ENCODE measurements around the gene ZNF682. TPM values are rescaled to one million over a fixed set of nuclear protein-coding genes. Genes with fewer than 3 reads are reported as not detected.

ZNF682 gene
- total RNA-seq, 1 experiment from 2014 or later, result not detected

DNA sequence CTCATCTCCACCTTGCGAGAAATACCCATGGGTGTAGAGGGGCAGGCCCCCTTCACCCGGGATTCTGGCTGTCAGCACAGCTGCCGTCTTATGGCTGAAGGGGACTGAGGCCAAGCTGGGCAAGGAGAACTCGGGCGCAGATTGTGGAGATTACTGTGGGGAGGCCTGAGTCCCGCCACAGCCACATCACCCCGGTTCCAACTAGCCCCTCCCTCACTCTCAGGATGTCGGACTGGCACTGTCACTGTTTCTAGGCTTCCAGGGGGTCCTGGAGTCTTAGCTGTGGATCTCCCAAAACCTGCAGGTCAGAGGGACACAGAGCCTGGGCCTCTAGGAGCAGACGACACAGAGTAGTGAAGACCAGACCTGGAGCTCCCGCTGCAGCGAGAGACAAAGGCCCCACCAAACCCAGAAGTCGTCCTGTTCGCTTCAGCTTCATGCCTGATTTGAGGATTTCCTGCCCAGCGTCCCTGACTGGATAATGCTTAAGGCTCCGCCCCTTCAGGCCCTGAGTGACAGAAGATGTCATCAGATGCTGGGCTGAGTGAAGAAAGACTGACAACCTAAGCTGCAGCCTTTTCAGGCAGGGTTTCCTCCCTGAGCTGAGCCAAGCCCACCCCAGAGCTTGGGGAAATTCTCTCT, 82.8 kb downstream of the ZNF682 start:
- ChIA-PET POLR2A (ENCODE audit: low non-redundant PET) (no interaction called here), CTCF (no interaction called here)
- BruUV-seq (replicated peaks), result no TSS peak
- Histone ChIP-seq H3K4me3 (ENCODE audit: low read depth, low read length, poor library complexity, severe bottlenecking) (no peak overlapping the region), H3K36me3 (ENCODE audit: insufficient read depth, low read length, poor library complexity, severe bottlenecking) (no peaks in the 10 kb centered on the region), H3K27ac (ENCODE audit: low read depth, low read length, poor library complexity, severe bottlenecking) (no peak overlapping the region), H3K9me3 (ENCODE audit: low read depth, low read length, poor library complexity, severe bottlenecking) (no peaks in the 10 kb centered on the region), H3K4me1 (ENCODE audit: insufficient read depth, low read length, poor library complexity, severe bottlenecking) (no peaks in the 10 kb centered on the region), H3K27me3 (replicated peaks; ENCODE audit: insufficient read depth, low read depth, low read length, poor library complexity) (no peaks in the 10 kb centered on the region)
- intact Hi-C loops (cut with micrococcal nuclease; ENCODE audit: unreplicated experiment), result no loop called here
- TF ChIP-seq EZH2 (IDR thresholded peaks at IDR 0.05; ENCODE audit: borderline replicate concordance, low read depth, low read length, poor library complexity, severe bottlenecking), result no peak
- TF ChIP-seq, protein P1, sequence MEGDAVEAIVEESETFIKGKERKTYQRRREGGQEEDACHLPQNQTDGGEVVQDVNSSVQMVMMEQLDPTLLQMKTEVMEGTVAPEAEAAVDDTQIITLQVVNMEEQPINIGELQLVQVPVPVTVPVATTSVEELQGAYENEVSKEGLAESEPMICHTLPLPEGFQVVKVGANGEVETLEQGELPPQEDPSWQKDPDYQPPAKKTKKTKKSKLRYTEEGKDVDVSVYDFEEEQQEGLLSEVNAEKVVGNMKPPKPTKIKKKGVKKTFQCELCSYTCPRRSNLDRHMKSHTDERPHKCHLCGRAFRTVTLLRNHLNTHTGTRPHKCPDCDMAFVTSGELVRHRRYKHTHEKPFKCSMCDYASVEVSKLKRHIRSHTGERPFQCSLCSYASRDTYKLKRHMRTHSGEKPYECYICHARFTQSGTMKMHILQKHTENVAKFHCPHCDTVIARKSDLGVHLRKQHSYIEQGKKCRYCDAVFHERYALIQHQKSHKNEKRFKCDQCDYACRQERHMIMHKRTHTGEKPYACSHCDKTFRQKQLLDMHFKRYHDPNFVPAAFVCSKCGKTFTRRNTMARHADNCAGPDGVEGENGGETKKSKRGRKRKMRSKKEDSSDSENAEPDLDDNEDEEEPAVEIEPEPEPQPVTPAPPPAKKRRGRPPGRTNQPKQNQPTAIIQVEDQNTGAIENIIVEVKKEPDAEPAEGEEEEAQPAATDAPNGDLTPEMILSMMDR (conservative IDR thresholded peaks at IDR 0.05; ENCODE audit: low read depth, low read length), result no peak
- DNase-seq (ENCODE audit: low spot score), result peak; percentile 10

DNA sequence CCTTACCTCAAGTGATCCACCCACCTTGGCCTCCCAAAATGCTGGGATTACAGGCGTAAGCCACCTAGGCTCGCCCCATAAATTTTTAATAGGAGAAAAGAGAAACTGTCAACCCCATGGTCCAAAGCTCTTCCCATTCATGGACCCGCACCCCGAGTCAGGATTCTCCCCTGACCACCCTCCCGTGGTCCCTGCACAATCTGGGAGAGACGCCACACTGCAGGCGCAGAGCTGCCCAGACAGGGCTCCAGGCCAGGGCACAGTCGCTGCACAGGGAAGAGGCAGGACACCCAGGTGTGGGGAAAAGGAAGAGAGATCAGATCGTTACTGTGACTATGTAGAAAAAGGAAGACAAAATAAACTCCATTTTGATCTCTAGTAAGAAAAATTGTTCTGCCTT, 84.1 kb downstream of the ZNF682 start:
- CTCF ChIA-PET, result no interaction called here
- no TSS peak for BruUV-seq (replicated peaks)
- intact Hi-C loops (cut with micrococcal nuclease; ENCODE audit: unreplicated experiment), result no loop called here

More for the DNA sequence above, 84.1 kb downstream of the ZNF682 start:
- TF ChIP-seq, protein P1 (conservative IDR thresholded peaks at IDR 0.05; ENCODE audit: low read depth, low read length), result no peak
- no peak for TF ChIP-seq EZH2 (IDR thresholded peaks at IDR 0.05; ENCODE audit: borderline replicate concordance, low read depth, low read length, poor library complexity, severe bottlenecking)
- no peaks in the 10 kb centered on the region for H3K9me3 ChIP-seq (ENCODE audit: low read depth, low read length, poor library complexity, severe bottlenecking)
- no peak for DNase-seq (ENCODE audit: low spot score)
- H3K36me3 ChIP-seq (ENCODE audit: insufficient read depth, low read length, poor library complexity, severe bottlenecking), result no peaks in the 10 kb centered on the region
- no peaks in the 10 kb centered on the region for H3K27me3 ChIP-seq (replicated peaks; ENCODE audit: insufficient read depth, low read depth, low read length, poor library complexity)
- H3K4me3 ChIP-seq (ENCODE audit: low read depth, low read length, poor library complexity, severe bottlenecking), result no peak overlapping the region
- no peak overlapping the region for H3K27ac ChIP-seq (ENCODE audit: low read depth, low read length, poor library complexity, severe bottlenecking)
- H3K4me1 ChIP-seq (ENCODE audit: insufficient read depth, low read length, poor library complexity, severe bottlenecking), result no peaks in the 10 kb centered on the region
- POLR2A ChIA-PET (ENCODE audit: low non-redundant PET), result no interaction called here

Other genes starting within 250 kb of the ZNF682 start
- gene ZNF506, start 217.8 kb downstream of the ZNF682 start, total RNA-seq (2021), result 13.7 and 14.7 TPM in 2 replicates
- gene ZNF253, start 173.6 kb downstream of the ZNF682 start, total RNA-seq (2021), result 10.0 and 13.7 TPM in 2 replicates
- gene ZNF93, start 138.6 kb downstream of the ZNF682 start, total RNA-seq (2021), result 8.7 and 13.1 TPM in 2 replicates
- gene ZNF90, start 38.5 kb upstream of the ZNF682 start, total RNA-seq (2021), result 0.26 and 0.41 TPM in 2 replicates
- gene ZNF486, start 127.7 kb upstream of the ZNF682 start, total RNA-seq (2021), result 0.59 and 0.92 TPM in 2 replicates

Measured in A673 (cell line).